ENCODE results near the gene AFAP1L2.

GRCh38 chr10:114359041-114359952 lies 45.0 kb downstream of the AFAP1L2 start:
- TF ChIP-seq CTCF (IDR thresholded peaks at IDR 0.05) (no peak), POLR2A (IDR thresholded peaks at IDR 0.05) (no peak), POLR2AphosphoS5 (IDR thresholded peaks at IDR 0.05; ENCODE audit: insufficient read depth in 1 of 2, low read depth in 1 of 2) (no peak)

Data from vagina (tissue), 2 donors.